NCI-H226 (cell line): ENCODE measurements around the gene THYN1.

ENCODE experiments used
- DNase-seq: peaks from one replicate; pipeline ENCODE4 v3.0.0-alpha.2; 2015

Gene THYN1

DNA sequence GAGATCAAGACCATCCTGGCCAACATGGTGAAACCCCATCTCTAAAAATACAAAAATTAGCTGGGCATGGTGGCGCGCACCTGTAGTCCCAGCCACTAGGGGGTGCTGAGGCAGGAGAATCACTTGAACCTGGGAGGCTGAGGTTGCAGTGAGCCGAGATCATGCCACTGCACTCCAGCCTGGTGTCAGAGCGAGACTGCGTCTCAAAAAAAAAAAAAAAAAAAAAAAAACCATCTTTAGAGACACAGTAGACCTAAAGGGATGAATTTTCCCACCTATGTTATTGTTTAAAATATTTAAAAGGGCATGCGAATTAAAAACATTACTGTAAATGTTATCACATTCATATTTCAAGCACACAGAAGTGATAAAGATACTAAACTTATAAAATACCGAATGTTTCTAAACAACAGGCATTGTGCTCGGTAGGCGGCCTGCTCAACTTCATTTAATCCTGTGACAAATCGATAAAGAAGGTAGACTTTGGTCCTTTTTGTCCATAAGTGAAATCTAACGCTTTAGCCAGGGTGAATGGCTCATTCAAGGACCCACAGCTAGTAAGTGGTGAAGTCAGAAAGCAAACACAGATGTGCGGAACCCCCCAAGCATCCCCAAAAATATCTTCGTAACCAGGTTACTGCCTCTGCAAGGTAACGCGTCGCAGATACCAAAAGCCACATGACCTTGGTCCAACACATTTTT is 45.5 kb downstream of the THYN1 start:
- no peak for DNase-seq

DNA sequence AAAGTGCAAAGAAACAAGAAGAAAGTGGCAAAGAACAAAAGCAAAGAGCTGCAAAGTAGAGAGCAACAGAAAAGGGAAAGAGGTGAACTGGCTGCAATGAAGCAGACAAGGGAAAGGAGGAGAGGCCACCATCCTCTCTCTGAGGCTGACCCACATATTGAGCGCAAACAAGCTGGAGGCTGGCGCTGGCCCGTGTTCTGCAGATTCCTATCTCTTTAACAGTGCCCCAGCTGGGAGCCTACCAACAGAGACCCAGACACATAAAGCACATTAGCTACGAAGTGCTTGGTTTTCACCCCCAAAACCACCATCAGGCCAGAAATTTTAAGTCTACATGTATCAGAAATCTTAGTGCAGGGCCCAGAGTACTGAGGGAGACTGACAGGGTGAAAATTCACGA is 47.0 kb downstream of the THYN1 start:
- no peak for DNase-seq

DNA sequence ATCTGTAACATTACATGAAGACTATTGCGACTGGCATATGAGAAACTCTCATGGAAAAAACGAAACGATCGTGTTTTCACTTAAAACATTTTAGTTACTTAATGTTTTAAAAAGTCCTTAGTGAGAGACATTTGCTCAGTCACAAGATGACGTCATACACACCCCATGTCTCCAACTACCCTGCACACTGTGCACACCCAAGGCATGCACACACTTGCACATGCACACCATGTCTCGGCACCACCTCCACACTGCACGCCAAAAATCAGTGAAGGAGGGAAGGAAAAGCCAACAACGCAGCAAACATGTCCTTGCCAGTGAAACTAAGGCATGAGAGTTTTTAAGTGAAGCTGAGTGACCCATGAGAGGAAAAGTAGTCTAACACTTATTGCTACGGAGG is 47.4 kb downstream of the THYN1 start:
- no peak for DNase-seq

GRCh38 chr11:134202661-134203060 is 50.5 kb downstream of the THYN1 start:
- DNase-seq = no peak

GRCh38 chr11:134200688-134201087 is 52.5 kb downstream of the THYN1 start:
- DNase-seq = no peak

- no peak for DNase-seq
Measured at GRCh38 chr11:134199531-134199930, 53.6 kb downstream of the THYN1 start.
